Measurements from ENCODE around the gene ATG9A.
"Not testable (repeated sequence)": the region's sequence is repeated elsewhere in the genome, so short reads cannot be mapped to it uniquely, and the experiment has no call there.

Gene ATG9A

GRCh38 chr2:219229305-219230058 lies at the start of gene ATG9A, which contains the start of gene ANKZF1:
TSS of gene ATG9A (minus strand) at chr2:219229636. CDS start at chr2:219228024, 1,612 bp downstream.
TSS of gene ANKZF1 (plus strand) at chr2:219229806. CDS start at chr2:219230258, 452 bp downstream.
- DNase-seq (ENCODE audit: low read depth, low spot score), result peak; percentile 94

- no peak for DNase-seq (ENCODE audit: low read depth, low spot score)
Measured at GRCh38 chr2:219278655-219279150, 49.3 kb upstream of the ATG9A start.

DNA sequence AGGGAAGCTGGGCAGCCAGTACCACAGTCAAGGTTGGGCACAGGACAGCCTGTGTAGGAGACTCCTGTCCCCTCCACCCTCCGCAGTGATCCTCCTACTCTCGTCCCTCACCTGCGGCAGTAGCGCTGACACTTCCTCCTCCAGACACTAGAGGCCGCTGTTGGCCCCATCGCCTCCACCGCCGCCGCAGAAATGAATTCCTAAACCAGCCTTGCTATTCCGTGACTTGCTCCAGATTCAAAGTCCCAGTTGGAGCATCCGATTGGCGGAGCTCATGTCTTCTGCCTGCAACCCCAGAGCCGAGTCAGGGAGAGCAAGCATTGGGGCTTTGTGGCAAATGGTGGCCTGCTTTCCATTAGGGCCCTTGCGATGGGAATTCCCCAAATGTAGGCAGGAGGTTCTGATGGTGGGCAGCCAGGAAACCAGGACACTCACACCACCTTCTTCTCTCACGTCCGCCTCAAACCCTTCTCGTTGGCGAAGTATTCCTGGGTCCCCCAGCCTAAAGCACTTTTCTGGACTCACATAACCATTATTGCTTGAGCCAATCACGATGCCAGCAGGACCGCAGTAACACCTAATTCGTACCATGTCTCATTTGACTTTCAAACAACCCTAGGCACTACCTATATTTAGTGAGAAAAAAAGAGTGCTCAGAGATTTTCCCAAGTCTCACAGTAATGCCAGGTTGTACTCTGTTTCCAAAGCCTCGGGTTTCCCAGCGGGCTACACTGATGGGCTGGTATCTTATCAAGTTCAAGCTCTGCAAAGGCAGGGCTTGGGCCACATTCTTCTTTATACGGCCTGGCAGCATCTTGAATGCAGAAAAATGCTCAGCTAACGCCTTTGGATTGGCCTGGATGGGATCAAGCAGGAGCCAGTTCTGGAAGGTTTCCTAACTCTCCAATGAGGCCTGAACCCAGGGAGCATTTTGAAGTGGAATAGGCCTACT lies 48.5 kb upstream of the ATG9A start:
- no peak for DNase-seq (ENCODE audit: low read depth, low spot score)

DNA sequence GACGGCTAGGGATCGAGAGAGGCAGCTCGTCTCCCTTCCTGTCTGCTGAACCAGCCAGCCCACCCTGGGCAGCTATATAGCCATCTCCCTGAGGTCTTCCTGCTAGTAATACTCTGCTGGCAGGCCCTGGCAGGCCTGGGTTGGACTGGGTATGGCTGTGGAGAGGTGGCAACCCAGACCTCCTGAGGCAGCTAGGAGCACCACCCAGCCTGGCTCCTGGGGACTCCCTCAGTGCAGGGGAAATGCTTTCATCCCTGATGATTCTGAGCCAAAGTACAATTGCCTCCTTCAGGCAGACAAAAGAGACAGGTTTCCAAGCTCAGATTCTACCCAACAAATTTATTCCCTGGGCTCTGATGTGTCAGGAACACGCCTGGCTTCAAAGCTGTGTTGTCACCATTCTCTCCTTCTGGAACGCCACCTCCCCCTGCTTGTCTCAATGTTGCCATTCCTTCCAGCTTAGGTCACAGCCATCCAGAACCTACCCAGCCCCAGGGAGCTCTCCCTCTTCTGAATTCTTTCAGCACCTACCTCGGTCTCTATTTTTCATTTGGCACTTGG lies 45.0 kb upstream of the ATG9A start:
- DNase-seq (ENCODE audit: low read depth, low spot score), result no peak

DNA sequence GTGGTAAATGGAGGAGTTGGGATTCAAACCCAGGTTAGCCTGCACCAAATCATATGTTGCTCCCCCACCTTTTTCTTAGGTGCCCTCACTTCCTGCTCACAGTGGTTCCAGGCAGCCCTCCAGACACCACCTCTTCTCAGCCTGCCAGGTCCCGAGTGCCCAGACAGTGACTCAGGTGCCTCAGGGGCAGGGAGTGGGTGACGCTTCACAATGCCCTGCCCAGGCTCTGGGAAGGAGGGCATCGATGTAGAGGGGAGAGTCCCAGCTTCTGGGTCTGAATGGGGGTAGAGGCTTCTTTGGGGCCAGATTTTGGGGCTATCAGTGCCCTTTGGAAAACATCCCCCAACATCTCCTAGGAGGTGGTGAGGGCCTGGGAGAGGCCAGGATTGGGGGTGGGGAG lies 44.5 kb upstream of the ATG9A start:
- DNase-seq (ENCODE audit: low read depth, low spot score), result no peak

DNA sequence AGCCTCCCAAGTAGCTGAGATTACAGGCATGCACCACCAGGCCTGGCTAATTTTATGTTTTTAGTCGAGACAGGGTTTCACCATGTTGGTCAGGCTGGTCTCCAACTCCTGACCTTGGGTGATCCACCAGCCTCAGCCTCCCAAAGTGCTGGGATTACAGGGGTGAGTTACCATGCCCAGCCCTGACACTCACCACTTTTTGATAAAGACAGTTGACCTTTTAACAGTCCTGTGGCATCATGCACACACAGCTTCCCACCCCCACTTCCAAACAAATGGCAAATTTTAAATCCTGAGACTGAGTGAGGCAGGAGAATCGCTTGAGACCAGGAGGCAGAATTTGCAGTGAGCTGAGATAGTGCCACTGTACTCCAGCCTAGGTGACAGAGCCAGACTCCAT lies 43.6 kb upstream of the ATG9A start:
- DNase-seq (ENCODE audit: low read depth, low spot score), result no peak

- no peak for DNase-seq (ENCODE audit: low read depth, low spot score)
Measured at GRCh38 chr2:219272356-219272755, 42.9 kb upstream of the ATG9A start.

DNA sequence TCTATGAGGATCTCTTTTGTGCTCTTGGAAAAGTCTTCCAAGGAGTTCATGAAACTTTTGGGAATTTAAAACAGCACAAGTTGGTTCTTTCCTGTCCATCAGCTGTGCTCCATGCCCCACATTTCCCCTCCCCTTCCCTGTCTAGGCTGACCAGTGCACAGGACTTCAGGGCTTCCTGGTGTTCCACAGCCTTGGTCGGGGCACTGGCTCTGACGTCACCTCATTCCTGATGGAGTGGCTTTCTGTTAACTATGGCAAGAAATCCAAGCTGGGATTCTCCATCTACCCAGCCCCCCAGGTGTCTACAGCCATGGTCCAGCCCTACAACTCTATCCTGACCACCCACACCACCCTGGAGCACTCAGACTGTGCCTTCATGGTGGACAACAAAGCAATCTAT lies 41.6 kb upstream of the ATG9A start:
- DNase-seq (ENCODE audit: low read depth, low spot score), result no peak

DNA sequence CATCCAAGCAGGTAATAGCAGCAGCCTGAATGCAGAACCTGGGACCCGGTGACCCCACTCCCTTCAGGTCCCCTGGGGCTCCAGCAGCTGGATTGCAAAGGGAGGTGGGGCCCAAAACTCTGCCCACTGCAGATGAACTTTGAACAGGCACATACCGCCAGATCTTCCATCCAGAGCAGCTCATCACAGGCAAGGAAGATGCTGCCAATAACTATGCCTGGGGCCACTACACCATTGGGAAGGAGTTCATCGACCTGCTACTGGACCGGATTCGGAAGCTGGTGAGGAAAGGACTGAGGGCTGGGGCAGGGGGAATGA lies 40.6 kb upstream of the ATG9A start:
- no peak for DNase-seq (ENCODE audit: low read depth, low spot score)

GRCh38 chr2:219269362-219270054 lies 40.1 kb upstream of the ATG9A start:
- DNase-seq (ENCODE audit: low read depth, low spot score), result no peak

DNA sequence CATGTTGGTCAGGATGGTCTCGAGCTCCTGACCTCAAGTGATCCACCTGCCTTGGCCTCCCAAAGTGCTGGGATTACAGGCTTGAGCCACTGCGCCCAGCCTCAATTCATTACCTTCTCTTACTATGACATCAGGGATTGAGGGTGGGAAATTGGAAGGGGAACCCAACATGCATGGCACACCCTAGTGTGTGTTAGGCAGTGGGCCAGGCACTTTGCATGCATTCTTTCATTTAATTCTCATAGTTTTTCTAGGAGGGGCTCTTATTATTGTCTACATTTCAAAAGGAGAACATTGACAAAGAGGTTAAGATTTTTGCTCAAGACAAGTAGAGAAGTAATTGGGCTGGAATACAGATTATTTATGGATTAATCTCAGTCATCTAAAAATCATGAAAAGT lies 38.9 kb upstream of the ATG9A start:
- DNase-seq (ENCODE audit: low read depth, low spot score), result no peak

GRCh38 chr2:219266886-219267285 lies 37.5 kb upstream of the ATG9A start:
- DNase-seq (ENCODE audit: low read depth, low spot score), result no peak

- no peak for DNase-seq (ENCODE audit: low read depth, low spot score)
Measured at GRCh38 chr2:219266232-219266631, 36.8 kb upstream of the ATG9A start.

DNA sequence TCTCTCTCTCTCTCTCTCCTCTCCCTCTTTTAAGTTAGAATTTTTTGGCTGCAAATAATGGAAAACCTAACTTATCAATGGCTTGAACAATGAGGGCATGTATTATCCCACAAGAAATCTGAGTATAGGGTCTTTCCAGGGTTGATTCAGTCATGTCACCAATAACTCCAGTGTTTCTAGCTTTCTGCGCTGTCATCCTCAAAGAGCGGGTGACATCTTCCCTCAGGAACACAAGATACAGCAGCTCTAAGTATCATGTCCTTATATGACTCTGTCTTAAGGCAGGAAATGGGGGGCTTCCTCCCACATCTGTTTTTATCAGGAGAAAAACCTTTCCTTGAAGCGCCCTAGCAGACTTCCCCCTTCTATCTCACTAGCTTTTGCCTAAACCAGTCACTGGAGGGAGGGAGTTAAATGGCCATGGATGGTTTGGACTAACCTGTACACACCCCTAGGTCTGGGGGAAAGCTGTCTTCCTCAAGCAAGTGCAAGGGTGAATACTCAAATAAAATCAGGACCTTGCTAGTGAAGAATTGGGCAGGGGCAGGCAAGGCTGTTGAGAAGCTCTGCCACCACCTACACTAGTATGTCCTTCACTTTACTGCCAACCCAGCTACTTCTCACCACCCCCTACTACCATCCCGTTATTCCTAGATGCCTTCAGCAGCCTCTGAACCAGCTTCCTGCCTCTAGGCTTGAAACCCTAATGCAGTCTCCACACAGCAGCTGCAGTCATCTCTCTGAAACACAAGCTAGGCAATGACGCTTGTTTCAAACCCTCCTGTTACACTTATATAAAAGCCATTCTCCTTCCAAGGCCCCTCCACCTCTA lies 31.8 kb upstream of the ATG9A start:
- DNase-seq (ENCODE audit: low read depth, low spot score), result no peak

- not testable (repeated sequence) for DNase-seq (ENCODE audit: low read depth, low spot score)
Measured at GRCh38 chr2:219258942-219259341, 29.5 kb upstream of the ATG9A start.

- no peak for DNase-seq (ENCODE audit: low read depth, low spot score)
Measured at GRCh38 chr2:219254590-219255201, 25.3 kb upstream of the ATG9A start.

DNA sequence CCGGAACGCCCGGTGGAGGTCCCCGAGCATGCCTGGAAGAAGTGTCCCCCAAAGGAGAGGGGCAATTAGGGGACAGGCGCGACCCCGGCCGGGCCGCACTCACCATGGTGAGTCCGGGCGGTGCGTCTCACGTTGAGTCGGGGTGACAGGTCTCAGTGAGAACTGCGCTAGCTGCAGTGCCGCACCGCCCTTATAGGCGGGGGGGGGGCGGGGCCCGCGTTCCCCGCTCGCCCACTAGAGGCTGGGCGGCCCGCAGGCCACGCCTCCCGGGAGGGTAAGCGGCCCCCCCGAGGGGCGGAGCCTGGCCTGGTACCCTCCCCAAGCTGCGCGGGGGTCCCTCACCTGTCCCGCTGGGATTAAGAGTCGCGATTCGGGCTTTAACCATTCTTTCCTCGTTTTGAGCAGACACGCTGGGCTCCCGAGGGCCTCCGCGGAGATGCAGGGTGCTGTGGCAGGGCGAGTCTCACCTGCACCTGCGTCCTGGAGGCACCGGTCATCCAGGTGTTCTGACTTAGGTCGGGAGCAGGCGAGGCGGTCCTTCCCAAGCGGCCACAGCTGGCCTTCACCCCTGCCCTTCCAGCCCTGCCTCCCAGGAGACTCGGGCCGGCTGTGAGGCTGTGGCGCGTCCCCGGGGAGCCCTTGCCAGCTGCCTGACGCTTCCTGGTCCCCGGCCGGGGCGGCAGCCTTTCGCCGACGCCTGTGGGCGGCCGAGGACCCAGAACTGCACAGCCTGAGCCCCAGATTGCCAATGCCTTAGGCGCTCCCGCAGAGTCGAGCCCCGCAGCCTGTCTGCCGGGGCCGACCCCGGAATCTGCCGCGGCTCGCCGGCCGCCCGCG lies 24.5 kb upstream of the ATG9A start, which contains the start of gene TUBA4A:
TUBA4A (minus strand) TSS at position 166 of the 837 bp plus-strand sequence; CDS start at position 106, 60 bp downstream.
- DNase-seq (ENCODE audit: low read depth, low spot score), result no peak

DNA sequence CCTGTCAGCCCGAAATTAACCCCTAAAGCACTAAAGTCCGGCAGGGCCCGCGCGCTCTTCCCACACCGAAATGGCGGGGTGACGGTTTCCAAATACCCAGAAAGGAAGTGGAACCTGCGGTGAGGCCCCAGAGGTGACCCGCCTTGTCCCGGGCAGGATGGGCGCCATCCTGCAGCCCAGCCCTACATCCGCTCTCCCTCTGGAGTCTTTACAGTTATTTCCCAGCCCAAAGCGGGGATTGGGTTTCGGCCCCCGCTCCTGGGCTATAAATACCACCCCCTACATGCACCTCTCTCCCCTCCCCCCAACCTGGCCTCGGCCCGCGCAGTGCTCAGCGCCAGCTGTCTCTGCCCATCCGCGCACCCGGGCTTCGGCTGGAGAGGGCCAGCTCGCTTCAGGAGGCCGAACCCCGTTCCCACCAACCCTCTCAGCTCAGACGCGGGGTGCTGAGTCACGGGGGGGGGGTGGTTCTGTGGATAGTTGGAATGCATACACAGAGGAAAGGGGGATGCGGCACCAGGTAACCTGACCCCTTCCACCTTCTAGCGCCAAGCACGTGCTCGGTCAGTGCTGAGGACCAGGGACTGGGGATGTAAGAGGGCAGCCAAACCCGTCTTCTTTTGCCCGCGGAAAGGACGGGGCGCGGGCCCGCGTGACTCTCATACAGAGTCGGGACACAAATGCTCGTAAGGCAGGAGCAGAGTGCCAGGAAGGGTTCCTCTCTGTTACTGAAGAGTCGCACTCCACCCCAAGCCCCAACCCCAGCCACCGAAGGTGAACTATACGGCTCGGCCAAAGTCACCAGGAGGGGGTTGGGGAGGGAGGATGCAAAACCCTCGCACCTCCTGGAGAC lies 23.7 kb upstream of the ATG9A start, which contains the start of gene TUBA4B:
TUBA4B (plus strand) TSS at position 344 of the 853 bp plus-strand sequence; CDS start at position 509, 165 bp downstream.
- no peak for DNase-seq (ENCODE audit: low read depth, low spot score)
